Globus pallidus (tissue), 1 donor: ENCODE results near the gene KATNBL1.
A peak's percentile ranks its signal among the peaks of the same experiment; 100 is the strongest.

Experiments
- DNase-seq: peaks from one replicate; pipeline ENCODE4 v3.0.0-alpha.2; 2015; ENCODE audit warnings: low spot score

KATNBL1 gene

GRCh38 chr15:34114739-34115138, 95.2 kb downstream of the KATNBL1 start:
- DNase-seq = no peak

- DNase-seq = no peak
Observed at GRCh38 chr15:34114215-34114614, 95.7 kb downstream of the KATNBL1 start.

GRCh38 chr15:34111488-34111887, 98.4 kb downstream of the KATNBL1 start:
- DNase-seq = no peak

DNA sequence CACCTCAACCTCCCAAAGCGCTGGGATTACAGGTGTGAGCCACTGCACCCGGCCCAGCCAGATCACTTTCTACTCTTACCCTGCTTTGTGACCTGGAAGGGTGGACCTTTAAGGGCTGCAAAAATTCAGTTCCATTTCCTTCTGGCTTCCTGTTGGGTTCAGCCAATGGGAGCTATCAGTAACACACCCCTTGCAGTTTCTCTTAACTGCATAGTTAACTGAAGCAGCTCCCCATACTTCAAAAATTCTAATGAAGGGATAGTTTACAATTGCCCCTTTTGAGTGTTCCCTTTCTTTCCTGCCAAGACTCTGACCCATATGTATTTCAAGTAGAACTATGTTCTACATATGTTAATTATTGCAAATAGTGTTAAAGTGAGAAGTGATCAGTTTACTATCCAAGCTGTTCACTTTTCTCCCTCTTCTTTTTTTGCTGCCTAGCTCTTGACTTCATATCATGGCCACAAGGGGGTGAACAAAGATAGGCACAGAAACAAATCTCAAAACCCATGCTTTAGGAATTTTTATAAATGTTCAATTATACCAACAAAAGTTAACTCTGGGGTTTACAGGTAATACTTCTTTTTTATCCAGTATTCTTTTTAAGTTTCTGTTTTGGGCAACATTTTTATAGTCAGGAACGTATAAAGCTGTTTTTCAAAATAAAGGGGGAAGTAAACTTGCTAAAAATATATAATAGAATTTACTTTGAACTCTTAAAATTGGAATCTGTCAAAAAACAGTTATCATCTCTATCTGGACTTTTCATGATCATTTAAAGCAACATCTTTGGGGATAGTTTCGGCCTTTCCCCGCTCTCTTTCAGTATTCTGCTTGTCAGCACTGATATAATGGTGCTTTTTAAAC, 99.9 kb downstream of the KATNBL1 start:
- peak; percentile 11 for DNase-seq

GRCh38 chr15:34107315-34107714, 102.6 kb downstream of the KATNBL1 start:
- DNase-seq = no peak

- DNase-seq = no peak
Observed at GRCh38 chr15:34106423-34106822, 103.5 kb downstream of the KATNBL1 start.

GRCh38 chr15:34102175-34102925, 107.5 kb downstream of the KATNBL1 start:
- no peak for DNase-seq

DNA sequence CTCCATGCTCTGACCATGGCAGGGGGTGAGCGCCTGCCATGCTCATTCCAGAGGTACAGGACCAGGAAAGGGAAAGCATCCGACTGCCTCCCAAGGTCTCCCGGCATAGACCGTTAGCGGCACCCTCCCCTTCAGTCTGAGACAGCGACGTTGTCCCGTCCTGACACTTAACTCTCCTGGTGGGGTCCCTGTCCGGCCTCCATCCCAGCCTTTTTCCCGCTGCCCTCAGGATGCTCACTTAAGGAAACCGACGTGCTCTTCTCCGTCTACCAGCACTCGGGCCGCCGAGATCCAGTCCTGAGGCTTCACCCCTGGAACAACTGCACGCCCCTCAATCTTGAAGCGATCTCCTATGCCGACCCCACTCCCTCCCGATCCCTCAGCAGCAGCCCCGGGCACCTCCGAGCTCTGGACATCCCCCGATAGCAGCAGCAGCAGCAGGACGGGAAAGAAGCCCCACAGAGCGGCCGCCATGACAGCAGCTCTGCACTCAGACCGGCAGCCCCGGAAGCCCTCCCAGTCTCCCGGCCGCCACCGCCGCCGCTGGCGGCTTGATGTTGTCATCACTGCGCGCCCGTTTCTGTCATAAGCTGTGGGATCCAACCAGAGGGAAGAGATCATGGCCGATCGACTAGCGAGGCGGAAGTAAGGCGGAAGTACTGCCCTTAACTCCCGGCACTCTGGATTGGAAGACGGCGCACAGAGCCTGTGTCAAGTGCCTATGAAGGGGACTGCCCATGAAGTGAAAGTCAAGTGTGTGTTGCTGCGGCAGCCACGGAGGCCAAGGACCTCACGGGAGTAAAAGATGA, 108.3 kb downstream of the KATNBL1 start, which contains the start of the genes EMC7 and PGBD4:
Gene EMC7 (minus strand): TSS at position 497 of the 809 bp plus-strand sequence. CDS start 23 bp downstream, at position 474.
Gene PGBD4 (plus strand): TSS at position 718 of the 809 bp plus-strand sequence. CDS start 449 bp downstream, outside the sequence.
- DNase-seq = peak; percentile 98

GRCh38 chr15:34099914-34100313, 110.0 kb downstream of the KATNBL1 start:
- no peak for DNase-seq
